Stimulated activated CD4-positive, alpha-beta T cell treated with anti-CD3 and anti-CD28 coated beads, Interleukin-4, amount 100 ng/mL, for 48 hours (primary cell): ENCODE data around the gene DFFA.
"Not testable (repeated sequence)": the region's sequence is repeated elsewhere in the genome, so short reads cannot be mapped to it uniquely, and the experiment has no call there.

ENCODE experiments used
- DNase-seq, 2 donors: peaks; one replicate each; pipeline ENCODE4 v3.0.0-alpha.2; 2020; ENCODE audit warnings: low read depth in 2 of 2

DFFA gene

DNA sequence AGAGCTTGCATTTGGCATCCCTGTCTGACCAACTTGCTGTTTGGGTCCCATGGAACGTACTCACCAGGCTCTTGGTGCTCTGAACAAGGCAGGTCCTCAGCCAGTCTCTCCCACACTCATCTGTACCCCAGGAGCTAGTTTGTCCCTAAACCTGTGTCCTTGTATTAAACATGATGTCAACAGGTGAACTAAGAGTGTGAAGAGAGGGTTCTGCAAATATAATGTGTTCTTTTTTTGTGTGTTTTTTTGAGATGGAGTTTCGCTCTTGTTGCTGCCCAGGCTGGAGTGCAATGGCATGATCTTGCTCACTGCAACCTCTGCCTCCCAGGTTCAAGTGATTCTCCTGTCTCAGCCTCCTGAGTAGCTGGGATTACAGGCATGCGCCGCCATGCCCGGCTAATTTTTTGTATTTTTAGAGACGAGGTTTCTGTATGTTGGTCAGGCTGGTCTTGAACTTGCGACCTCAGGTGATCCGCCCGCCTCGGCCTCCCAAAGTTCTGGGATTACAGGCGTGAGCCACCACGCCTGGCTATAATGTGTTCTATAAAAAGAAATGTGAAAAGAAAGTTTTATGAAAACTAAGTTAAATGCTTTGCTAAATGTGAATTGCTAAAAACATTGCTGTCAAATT lies 33.8 kb upstream of the DFFA start:
- DNase-seq: not testable (repeated sequence)

- no peak for DNase-seq
Measured at GRCh38 chr1:10504249-10504648, 31.9 kb upstream of the DFFA start.

DNA sequence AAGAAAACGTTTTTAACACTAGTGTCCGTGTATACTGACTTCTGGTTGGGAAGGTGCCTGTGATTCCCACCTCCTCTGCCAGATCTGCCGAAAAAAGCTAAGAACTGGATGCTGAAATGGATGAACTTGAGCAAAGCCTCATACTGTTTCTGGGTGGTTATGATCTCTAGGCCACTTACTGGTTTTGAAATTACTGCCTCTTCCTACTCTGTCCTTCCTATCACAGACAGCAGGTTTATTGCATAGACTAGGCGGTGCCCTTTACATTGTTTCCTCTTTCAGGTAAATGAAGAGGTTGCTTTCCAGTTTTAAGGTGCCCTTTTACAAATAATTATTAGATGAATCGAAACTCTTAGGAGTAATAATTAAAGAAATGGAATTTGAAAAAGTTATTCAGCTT lies 29.9 kb upstream of the DFFA start:
- DNase-seq: no peak

DNA sequence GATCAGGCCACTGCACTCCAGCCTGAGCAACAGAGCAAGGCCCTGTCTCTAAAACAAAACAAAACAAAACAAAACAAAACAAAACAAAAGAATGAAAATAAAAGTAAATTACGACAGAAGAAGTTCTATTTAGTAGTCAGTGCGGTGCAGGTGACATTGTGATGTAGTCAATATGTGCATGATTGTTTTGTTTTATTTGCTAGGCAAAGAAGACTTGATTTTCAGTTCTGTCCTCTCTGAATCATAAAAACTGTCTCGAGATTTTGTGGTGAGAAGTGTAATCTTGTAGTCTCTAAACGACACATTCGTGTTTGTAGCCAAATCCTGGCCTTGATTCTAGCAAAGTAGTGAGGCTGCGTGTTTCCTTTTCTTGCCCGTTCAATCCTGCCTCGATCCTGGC lies 25.9 kb upstream of the DFFA start:
- no peak for DNase-seq

- DNase-seq: no peak
Measured at GRCh38 chr1:10497109-10497508, 24.8 kb upstream of the DFFA start.

- no peak for DNase-seq
Measured at GRCh38 chr1:10495952-10496351, 23.6 kb upstream of the DFFA start.

DNA sequence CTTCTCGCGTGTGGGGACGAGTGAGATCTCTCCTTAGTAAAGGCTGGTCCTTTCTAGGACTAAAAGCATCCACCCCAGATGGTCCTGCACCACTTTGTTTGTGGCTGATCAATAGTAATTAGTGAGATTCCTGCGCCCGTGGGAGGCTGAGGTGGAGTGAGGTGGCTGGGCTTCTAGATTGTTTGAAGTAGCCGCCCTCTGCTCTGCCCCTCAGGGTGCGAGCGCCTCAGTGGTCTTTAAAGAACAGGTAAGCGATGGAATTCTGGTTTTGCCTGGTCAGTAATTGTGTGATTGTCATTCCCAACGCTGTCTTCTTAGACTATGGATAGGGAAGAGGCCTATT lies 23.1 kb upstream of the DFFA start:
- DNase-seq: no peak

- DNase-seq: peak; percentile 66 to 85
Measured at GRCh38 chr1:10494754-10495474, 22.6 kb upstream of the DFFA start.

DNA sequence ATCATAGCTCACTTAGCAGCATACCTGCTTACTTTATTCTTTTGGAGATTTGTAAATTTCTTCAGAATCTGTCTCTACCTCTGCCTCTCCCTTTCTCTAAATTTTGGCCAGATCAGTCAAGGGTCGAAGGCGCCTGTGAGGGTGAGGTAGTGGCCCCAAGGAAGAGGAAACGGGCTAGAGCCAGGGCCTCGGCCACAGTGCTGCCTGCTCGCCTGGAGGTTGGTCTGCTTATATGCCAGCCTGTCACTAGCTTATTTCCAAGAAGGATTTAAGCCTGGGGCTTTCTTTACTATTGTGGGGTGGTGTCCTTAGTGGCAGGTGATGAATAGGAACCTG lies 22.1 kb upstream of the DFFA start:
- no peak for DNase-seq

- no peak for DNase-seq
Measured at GRCh38 chr1:10490286-10490970, 18.1 kb upstream of the DFFA start.

DNA sequence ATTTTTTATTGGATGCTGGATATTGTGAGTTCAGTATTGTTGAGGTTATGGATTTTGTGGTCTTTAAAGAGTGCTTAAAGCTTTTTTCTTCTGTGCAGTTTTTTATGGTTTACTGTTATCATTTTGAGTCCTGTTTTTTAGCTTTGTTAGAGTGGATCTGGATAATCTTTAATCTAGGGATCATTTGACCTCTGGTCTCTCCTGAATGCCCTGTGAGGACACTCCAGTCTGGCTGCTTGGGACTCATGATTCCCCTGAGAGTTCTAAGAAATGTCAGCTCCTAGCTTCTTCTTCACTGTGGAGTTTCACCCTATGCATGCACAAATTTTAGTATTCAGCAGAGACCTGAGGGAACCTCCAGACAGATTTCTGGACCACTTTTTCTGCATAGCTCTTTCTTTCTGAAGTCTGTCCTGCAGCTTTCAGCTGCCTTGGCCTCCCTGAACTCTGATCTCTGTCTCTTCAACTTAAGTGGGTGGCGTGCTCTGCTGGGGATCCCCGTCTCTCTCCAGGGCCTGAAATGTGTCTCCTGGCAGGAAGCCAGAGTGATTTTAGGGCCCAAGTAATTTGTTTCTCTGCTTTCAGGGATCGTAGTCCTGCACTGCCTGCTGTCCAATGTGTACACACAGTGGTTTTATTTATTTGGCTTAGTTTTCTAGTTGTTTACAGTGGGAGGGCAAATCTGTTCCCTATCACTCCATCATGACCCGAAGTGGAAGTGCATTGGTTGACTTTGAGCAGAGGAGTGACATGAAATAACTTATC lies 17.1 kb upstream of the DFFA start:
- DNase-seq: no peak

DNA sequence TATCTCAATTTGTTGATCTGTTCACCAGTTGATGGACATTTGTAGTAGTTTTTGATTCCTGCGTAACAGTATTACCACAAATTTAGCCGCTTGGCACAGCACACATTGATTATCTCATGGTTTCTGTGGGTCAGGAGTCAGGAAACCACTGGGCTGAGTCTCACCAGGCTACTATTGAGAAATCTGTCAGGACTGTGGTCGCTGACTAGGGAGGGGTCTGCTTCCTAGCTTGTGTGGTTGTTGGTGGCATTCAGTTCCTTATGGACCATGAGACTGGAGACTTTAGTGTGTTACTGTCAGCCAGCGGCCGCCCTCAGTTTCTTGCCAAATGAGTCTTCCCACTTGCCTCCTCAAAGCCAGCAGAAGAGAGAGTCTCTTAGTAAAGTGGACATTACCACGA lies 12.2 kb upstream of the DFFA start:
- DNase-seq: no peak

- no peak for DNase-seq
Measured at GRCh38 chr1:10480614-10481013, 8.3 kb upstream of the DFFA start.

DNA sequence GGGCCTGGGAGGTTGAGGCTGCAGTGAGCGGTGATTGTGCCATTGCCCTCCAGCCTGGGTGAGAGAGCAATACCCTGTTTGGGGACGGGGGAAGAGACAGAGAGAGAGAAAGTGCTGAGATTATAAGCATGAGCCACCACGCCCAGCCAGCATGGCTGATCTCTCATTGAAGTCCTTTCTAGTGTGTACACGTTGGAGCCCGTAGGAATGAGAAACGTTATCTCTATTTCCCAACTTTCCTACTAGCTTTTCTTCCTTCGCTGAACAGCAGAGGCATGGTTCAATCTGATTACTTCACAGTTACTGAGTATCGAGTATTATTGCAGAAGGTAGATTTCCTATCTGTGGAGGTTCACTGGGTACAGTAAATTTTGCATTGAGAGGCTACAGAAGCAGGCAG lies 7.0 kb upstream of the DFFA start:
- DNase-seq: no peak

GRCh38 chr1:10475510-10475909 lies 3.2 kb upstream of the DFFA start:
- DNase-seq: no peak

- peak; percentile 82 to 88 for DNase-seq
Measured at GRCh38 chr1:10474613-10475507, 2.5 kb upstream of the DFFA start, which contains the start of gene PEX14. TSS of gene PEX14 (plus strand) at chr1:10474950. CDS start at chr1:10474967, 17 bp downstream.

DNA sequence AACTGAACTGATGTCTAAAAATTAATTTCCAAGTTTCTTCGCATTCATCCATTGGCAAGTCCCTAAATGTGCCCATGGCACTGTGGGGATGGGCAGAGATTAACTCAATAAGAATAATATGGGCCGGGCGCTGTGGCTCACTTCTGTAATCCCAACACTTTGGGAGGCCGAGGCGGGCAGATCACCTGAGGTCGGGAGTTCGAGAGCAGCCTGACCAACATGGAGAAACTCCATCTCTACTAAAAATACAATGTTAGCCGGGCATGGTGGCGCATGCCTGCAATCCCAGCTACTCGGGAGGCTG lies 1.9 kb upstream of the DFFA start:
- DNase-seq: not testable (repeated sequence)

DNA sequence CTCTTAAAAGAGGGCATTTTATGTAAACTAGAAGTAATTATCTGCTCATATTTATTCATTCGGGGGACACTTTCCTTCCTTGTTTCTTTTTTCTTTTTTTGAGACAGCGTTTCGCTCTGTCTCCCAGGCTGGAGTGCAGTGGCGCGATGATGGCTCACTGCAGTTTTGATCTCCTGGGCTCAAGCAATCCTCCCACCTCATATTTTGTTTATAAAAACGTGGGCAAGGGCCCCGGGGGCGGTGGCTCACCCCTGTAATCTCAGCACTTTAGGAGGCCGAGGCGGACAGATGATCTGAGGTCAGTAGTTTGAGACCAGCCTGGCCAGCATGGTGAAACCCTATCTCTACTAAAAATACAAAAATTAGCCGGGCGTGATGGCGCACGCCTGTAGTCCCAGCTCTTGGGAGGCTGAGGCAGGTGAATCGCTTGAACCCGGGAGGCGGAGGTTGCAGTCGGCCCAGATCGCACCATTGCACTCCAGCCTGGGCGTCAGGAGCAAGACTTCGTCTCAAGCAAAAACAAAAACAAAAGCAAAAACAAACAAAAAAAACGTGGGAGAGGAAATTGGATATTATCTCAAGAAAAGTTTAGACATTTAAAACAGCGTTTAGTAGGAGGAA lies 926 bp upstream of the DFFA start:
- DNase-seq: no peak

DNA sequence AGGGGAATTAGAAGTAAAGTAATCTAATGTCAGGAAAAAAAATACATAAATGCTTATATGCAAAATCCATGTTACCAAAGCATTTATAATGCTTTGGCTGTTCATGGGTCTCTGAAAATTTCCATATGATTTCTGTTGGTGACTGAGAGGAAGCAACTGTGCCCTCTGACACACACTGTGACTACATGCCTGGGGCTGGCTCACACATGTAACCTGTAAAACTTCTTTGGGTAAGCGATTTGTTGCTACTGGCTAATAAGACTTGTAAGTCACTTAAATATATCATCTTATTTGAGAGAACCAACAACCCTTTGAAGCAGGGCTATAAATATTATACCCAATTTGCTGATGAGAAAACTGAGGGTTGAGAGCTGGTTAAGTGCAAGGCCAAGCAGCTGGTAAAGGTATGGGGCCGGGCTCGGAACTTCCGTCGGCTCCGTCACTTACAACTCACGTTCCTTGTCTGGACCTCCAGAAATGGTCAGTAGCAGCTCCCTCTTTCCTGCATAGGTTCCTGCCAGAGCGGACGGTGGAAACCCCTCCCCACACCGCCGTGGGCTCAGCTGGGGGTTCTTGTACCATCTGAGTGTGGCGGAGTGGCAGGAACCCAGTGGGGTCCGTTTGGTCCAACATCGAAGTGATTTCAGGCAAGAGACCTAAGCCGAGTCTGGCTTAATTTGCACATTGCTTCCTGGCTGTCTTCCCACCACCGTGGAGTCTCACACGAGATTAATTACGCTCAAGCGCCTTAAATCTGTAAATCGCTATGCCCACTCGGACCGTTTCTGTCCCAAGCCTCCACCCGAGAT lies 714 bp downstream of the DFFA start:
- DNase-seq: no peak

DNA sequence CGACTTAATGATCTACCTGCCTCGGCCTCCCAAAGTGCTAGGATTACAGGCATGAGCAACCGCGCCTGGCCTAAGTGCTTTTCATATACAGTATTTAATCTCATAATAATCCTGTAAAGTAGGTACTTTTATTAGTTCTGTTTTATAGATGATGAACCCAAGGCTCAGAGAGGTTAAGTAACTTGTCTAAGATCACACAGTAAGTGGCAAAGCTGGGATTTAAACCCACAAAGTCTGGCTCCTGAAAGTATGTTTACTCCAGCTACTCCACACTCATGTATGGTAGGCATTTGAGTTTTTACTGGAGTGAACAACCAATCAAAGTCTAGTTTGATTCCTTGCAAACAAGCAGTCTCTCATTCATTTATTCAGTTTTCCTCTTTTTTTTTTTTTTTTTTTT lies 2.3 kb downstream of the DFFA start:
- no peak for DNase-seq
